SU-DHL-6 (cell line): ENCODE measurements around the gene SEMA6A.

ENCODE experiments used
- EZH2phosphoT487 ChIP-seq: fragments of 200-600 bp; sonication (generic), shearing (Covaris generic); conservative IDR thresholded peaks from 2 replicates; pipeline ENCODE4 v1.6.1; 2018; ENCODE audit warnings: mild to moderate bottlenecking, antibody characterized with exemption, low read length, moderate library complexity, mixed read lengths
- TF ChIP-seq, protein P1 (sequence below): fragments of 200-600 bp; sonication (generic); IDR thresholded peaks from one replicate; pipeline ENCODE4 v1.5.1; 2017; ENCODE audit warnings: antibody characterized with exemption, mild to moderate bottlenecking, low read length, moderate library complexity; ENCODE audit not compliant: insufficient read depth, poor library complexity, severe bottlenecking

DNA sequence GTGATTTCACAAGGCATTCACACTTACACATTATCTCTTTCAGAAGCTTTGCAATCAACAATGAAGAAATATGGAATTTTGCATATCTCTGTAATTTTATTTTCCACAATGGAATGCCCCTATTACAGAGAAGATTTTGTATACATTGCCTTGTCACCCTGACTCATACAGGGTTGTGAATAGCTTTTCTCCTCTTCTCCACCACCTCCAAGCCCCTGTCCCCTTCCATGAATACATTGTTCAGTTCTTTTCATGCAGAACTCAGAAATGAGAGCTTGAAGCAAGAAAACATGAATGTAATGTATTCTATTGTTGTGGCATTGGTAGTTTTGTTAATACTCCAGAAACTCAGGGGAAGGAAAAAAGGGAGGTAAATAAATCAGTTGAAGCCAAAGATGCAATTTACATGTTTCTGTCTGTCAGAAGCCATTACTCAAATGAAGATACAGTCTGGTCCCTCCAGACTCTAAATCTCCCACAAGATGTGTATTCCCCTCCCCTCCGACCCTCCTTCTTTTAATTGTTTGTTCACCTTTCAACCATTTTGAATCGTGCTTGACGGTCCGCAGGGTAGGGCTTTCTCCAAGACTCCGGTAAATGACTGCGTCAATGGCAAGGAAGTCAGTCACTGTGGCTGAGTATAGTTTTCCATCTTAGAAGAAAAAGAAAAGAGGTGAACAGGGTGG, 86.1 kb downstream of the SEMA6A start:
- TF ChIP-seq, protein P1, sequence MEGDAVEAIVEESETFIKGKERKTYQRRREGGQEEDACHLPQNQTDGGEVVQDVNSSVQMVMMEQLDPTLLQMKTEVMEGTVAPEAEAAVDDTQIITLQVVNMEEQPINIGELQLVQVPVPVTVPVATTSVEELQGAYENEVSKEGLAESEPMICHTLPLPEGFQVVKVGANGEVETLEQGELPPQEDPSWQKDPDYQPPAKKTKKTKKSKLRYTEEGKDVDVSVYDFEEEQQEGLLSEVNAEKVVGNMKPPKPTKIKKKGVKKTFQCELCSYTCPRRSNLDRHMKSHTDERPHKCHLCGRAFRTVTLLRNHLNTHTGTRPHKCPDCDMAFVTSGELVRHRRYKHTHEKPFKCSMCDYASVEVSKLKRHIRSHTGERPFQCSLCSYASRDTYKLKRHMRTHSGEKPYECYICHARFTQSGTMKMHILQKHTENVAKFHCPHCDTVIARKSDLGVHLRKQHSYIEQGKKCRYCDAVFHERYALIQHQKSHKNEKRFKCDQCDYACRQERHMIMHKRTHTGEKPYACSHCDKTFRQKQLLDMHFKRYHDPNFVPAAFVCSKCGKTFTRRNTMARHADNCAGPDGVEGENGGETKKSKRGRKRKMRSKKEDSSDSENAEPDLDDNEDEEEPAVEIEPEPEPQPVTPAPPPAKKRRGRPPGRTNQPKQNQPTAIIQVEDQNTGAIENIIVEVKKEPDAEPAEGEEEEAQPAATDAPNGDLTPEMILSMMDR, result no peak
- no peak for TF ChIP-seq EZH2phosphoT487
